Fibroblast of lung (primary cell): ENCODE data around the gene RYR2. TPM values are rescaled to one million over a fixed set of nuclear protein-coding genes. Genes with fewer than 3 reads are reported as not detected.

Source experiments
- DNase-seq, 2 donors: peaks; one replicate each; pipeline versions ENCODE4 v3.0.0 to v3.0.0-alpha.2; 2010; ENCODE audit warnings: low read depth in 2 of 2
- H2AFZ ChIP-seq: 2 replicates; pipeline ENCODE4 v1.5.1; 2012; ENCODE audit warnings: low read length, control low read depth, inconsistent platforms
- H3K27ac ChIP-seq: 2 replicates; pipeline ENCODE4 v1.5.1; 2011; ENCODE audit warnings: low read length, control low read depth; ENCODE audit not compliant: insufficient read depth
- H3K27me3 ChIP-seq: 2 replicates; pipeline ENCODE4 v1.5.1; 2011; ENCODE audit warnings: mild to moderate bottlenecking, low read length; ENCODE audit not compliant: control insufficient read depth, insufficient read depth
- H3K36me3 ChIP-seq: 2 replicates; pipeline ENCODE4 v1.5.1; 2011; ENCODE audit warnings: low read length; ENCODE audit not compliant: control insufficient read depth, insufficient read depth
- H3K4me1 ChIP-seq: 2 replicates; pipeline ENCODE4 v1.5.1; 2011; ENCODE audit warnings: low read length; ENCODE audit not compliant: control insufficient read depth, insufficient read depth; ENCODE audit errors: extremely low read depth
- H3K4me2 ChIP-seq: 2 replicates; pipeline ENCODE4 v1.5.1; 2011; ENCODE audit warnings: low read length, control low read depth; ENCODE audit not compliant: insufficient read depth; ENCODE audit errors: extremely low read depth
- H3K4me3 ChIP-seq, 4 experiments: fragments of 200-600 bp in 1 of 4; sonication (generic) in 1 of 4; replicated peaks in 1 of 4; 2 replicates each; pipeline ENCODE4 v1.5.1; 2011 to 2016; ENCODE audit warnings: low read length in 4 of 4, low read depth in 3 of 4, mild to moderate bottlenecking in 3 of 4, control low read depth in 2 of 4, inconsistent platforms in 1 of 4, mixed read lengths in 1 of 4; ENCODE audit not compliant: insufficient read depth in 1 of 4; ENCODE audit errors: control extremely low read depth in 1 of 4
- H3K79me2 ChIP-seq: 2 replicates; pipeline ENCODE4 v1.5.1; 2012; ENCODE audit warnings: mild to moderate bottlenecking, low read length, inconsistent platforms; ENCODE audit not compliant: control insufficient read depth, insufficient read depth
- H3K9ac ChIP-seq: 2 replicates; pipeline ENCODE4 v1.5.1; 2011; ENCODE audit warnings: mild to moderate bottlenecking, low read length, control low read depth; ENCODE audit not compliant: insufficient read depth
- H3K9me3 ChIP-seq: 2 replicates; pipeline ENCODE4 v1.5.1; 2012; ENCODE audit warnings: low read depth, low read length; ENCODE audit not compliant: control insufficient read depth, insufficient read depth
- H4K20me1 ChIP-seq: 2 replicates; pipeline ENCODE4 v1.5.1; 2011; ENCODE audit warnings: low read length; ENCODE audit not compliant: control insufficient read depth, insufficient read depth; ENCODE audit errors: extremely low read depth
- EZH2 ChIP-seq: IDR thresholded peaks from 2 replicates; pipeline ENCODE4 v1.5.1; 2012; ENCODE audit warnings: low read length, control low read depth, mild to moderate bottlenecking; ENCODE audit errors: missing control alignments
- polyA plus RNA-seq, 2 donors: library from polyadenylated mRNA; depleted of rRNA in 1 of 2; stranded (reverse) in 1 of 2; unstranded in 1 of 2; fragments of >200 nt; gene quantifications; 2 replicates each; pipeline ENCODE4 v1.2.1, GENCODE V29; 2011 to 2012; ENCODE audit warnings: missing spikeins in 1 of 2
- total RNA-seq: library from RNA; depleted of rRNA; stranded (reverse); fragments of >200 nt; gene quantifications from 2 replicates; pipeline ENCODE4 v1.2.1, GENCODE V29; 2014
- TF ChIP-seq, protein P1 (sequence below), 2 donors: IDR thresholded peaks in 1 of 2; conservative IDR thresholded peaks in 1 of 2; 1 replicate in 1 of 2; 2 replicates in 1 of 2; pipeline ENCODE4 v1.5.1; 2011 to 2012; ENCODE audit warnings: low read length in 2 of 2, control low read depth in 1 of 2, inconsistent platforms in 1 of 2, low read depth in 1 of 2, mild to moderate bottlenecking in 1 of 2

Gene RYR2
- total and polyA plus RNA-seq, 2 donors (not counting 1 experiment from before 2014, with no cell fraction given) = 0.06 to 0.17 TPM

DNA sequence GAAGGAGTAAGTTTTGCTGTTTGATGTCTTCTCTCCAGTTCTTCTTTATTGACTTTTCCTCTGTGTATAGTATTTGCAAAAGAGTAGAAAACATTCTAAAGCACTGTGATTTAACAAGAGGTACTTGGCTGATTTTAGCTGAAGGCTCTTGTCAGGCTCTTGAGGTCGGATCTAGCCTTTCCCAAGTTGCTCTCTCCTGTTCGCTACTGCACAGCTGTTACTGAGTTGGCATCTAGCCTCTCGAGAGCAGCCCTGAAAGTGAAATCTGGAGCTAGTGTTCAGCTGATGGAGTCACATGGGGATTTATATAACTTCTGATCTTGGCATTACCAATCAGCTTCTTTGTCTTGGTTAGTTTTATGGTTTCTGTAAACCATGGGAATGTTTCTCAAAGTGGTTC lies 193.1 kb downstream of the RYR2 start:
- TF ChIP-seq, protein P1, sequence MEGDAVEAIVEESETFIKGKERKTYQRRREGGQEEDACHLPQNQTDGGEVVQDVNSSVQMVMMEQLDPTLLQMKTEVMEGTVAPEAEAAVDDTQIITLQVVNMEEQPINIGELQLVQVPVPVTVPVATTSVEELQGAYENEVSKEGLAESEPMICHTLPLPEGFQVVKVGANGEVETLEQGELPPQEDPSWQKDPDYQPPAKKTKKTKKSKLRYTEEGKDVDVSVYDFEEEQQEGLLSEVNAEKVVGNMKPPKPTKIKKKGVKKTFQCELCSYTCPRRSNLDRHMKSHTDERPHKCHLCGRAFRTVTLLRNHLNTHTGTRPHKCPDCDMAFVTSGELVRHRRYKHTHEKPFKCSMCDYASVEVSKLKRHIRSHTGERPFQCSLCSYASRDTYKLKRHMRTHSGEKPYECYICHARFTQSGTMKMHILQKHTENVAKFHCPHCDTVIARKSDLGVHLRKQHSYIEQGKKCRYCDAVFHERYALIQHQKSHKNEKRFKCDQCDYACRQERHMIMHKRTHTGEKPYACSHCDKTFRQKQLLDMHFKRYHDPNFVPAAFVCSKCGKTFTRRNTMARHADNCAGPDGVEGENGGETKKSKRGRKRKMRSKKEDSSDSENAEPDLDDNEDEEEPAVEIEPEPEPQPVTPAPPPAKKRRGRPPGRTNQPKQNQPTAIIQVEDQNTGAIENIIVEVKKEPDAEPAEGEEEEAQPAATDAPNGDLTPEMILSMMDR (conservative IDR thresholded peaks at IDR 0.05 in 1 of 2, IDR thresholded peaks at IDR 0.05 in 1 of 2; ENCODE audit: low read depth in 1 of 2, low read length in 2 of 2) = no peak
- TF ChIP-seq EZH2 = no peak
- H3K4me2 ChIP-seq = no peak overlapping the region
- H3K27me3 ChIP-seq = no peaks in the 10 kb centered on the region
- no peak overlapping the region for H3K27ac ChIP-seq
- no peak overlapping the region for H3K4me3 ChIP-seq
- no peaks in the 10 kb centered on the region for H3K79me2 ChIP-seq
- DNase-seq = no peak
- H2AFZ ChIP-seq = no peak overlapping the region
- no peak overlapping the region for H3K9ac ChIP-seq
- no peaks in the 10 kb centered on the region for H3K4me1 ChIP-seq
- H3K36me3 ChIP-seq = no peaks in the 10 kb centered on the region
- no peaks in the 10 kb centered on the region for H4K20me1 ChIP-seq
- no peaks in the 10 kb centered on the region for H3K9me3 ChIP-seq

DNA sequence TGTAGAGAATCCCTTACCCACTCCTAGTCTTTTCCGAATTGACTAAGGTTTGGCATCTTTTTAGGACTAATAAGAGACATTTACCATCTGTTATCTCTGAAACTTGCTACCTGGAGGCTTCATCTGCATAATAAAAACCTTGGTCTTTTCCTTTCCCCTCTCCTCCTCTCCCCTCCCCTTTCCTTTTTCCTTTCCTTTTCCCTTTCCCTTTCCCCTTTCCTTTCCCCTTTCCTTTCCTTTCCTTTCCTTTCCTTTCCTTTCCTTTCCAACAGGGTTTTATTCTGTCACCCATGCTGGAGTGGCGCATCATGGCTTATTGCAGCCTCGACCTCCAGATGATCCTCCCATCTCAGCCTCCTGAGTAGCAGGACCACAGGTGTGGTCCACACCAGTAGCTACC lies 195.7 kb downstream of the RYR2 start:
- no peak for DNase-seq
- H3K27me3 ChIP-seq = no peaks in the 10 kb centered on the region
- H3K4me3 ChIP-seq = no peak overlapping the region
- H3K9ac ChIP-seq = no peak overlapping the region
- no peak overlapping the region for H2AFZ ChIP-seq
- H3K4me2 ChIP-seq = no peak overlapping the region
- no peaks in the 10 kb centered on the region for H4K20me1 ChIP-seq
- H3K9me3 ChIP-seq = no peaks in the 10 kb centered on the region
- no peak overlapping the region for H3K27ac ChIP-seq
- no peaks in the 10 kb centered on the region for H3K4me1 ChIP-seq
- no peaks in the 10 kb centered on the region for H3K36me3 ChIP-seq
- TF ChIP-seq EZH2 = no peak
- TF ChIP-seq, protein P1 (conservative IDR thresholded peaks at IDR 0.05 in 1 of 2, IDR thresholded peaks at IDR 0.05 in 1 of 2; ENCODE audit: low read depth in 1 of 2, low read length in 2 of 2) = no peak
- no peaks in the 10 kb centered on the region for H3K79me2 ChIP-seq

DNA sequence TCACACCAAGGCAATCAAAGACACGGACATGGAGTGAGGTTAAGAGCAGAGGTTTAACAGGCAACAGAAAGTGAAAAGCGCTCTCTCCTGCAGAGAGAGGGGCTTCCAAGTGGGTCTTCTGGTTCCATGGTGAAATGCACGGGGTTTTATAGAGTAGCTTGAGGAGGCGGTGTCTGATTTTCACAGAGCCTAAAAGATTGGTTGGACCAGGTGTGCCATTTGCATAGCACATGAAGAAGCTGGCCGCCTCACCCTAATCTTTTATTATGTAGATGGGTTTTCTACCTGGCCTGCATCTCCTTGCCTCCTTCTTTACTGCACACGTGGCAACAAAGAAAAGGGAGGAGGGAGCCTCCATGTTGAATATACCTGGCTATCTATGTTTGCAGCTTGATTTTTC lies 197.3 kb downstream of the RYR2 start:
- Histone ChIP-seq H3K27ac (no peak overlapping the region), H3K36me3 (no peaks in the 10 kb centered on the region), H2AFZ (no peak overlapping the region), H3K27me3 (no peaks in the 10 kb centered on the region), H4K20me1 (no peaks in the 10 kb centered on the region), H3K9ac (no peak overlapping the region), H3K4me2 (no peak overlapping the region), H3K9me3 (no peaks in the 10 kb centered on the region), H3K4me1 (no peaks in the 10 kb centered on the region), H3K4me3 (no peak overlapping the region), H3K79me2 (no peaks in the 10 kb centered on the region)
- no peak for DNase-seq
- TF ChIP-seq, protein P1 (conservative IDR thresholded peaks at IDR 0.05 in 1 of 2, IDR thresholded peaks at IDR 0.05 in 1 of 2; ENCODE audit: low read depth in 1 of 2, low read length in 2 of 2) = no peak
- no peak for TF ChIP-seq EZH2
